Measurements from ENCODE around the gene MTG1.

- no peak for TF ChIP-seq CTCF (IDR thresholded peaks at IDR 0.05)
- TF ChIP-seq POLR2A (IDR thresholded peaks at IDR 0.05) = no peak
Measured at GRCh38 chr10:133356549-133357284, 37.2 kb upstream of the MTG1 start.
